Left cardiac atrium (tissue), 4 donors: ENCODE measurements around the gene ARHGEF6. TPM values are rescaled to one million over a fixed set of nuclear protein-coding genes. Genes with fewer than 3 reads are reported as not detected.
A peak's percentile ranks its signal among the peaks of the same experiment; 100 is the strongest.
"Not testable (repeated sequence)": the region's sequence is repeated elsewhere in the genome, so short reads cannot be mapped to it uniquely, and the experiment has no call there.

ENCODE experiments used
- ATAC-seq, 2 donors: fragments of 200-7000 bp; cut with Tn5 transposase; one replicate each; pipeline ENCODE4 v1.9.1; 2020; ENCODE audit warnings: mild to moderate bottlenecking in 2 of 2, moderate library complexity in 2 of 2
- DNase-seq: peaks from one replicate; pipeline ENCODE4 v3.0.0-alpha.2; 2020
- intact Hi-C, 2 donors: fragments of 100-400 bp; cut with DNase I; formaldehyde crosslinking; loops; one replicate each; pipeline versions ENCODE4 v1.14.1 to v1.15.1; 2022 to 2023
- long read RNA-seq: library from polyadenylated mRNA; unstranded; transcript quantifications from one replicate; pipeline ENCODE4 v2.0.0, GENCODE V29; 2021
- total RNA-seq, 2 donors: library from RNA; stranded (reverse); fragmentation: NEBNext Ultra II Directional; extraction: Animal tissue kit (Norgen Biotek cat#: 25700); gene quantifications; one replicate each; pipeline ENCODE4 v1.2.1, GENCODE V29; 2021
- donor health status: DM: no; HTN: yes; CAD: no.
- donor health status: DM: no; HTN: yes; CAD: no; lungs with severe emphysema.
- donor health status: DM: yes; HTN: yes; CAD: no.
- donor health status: Dilated cardiomyopathy.

The ARHGEF6 gene, protein sequence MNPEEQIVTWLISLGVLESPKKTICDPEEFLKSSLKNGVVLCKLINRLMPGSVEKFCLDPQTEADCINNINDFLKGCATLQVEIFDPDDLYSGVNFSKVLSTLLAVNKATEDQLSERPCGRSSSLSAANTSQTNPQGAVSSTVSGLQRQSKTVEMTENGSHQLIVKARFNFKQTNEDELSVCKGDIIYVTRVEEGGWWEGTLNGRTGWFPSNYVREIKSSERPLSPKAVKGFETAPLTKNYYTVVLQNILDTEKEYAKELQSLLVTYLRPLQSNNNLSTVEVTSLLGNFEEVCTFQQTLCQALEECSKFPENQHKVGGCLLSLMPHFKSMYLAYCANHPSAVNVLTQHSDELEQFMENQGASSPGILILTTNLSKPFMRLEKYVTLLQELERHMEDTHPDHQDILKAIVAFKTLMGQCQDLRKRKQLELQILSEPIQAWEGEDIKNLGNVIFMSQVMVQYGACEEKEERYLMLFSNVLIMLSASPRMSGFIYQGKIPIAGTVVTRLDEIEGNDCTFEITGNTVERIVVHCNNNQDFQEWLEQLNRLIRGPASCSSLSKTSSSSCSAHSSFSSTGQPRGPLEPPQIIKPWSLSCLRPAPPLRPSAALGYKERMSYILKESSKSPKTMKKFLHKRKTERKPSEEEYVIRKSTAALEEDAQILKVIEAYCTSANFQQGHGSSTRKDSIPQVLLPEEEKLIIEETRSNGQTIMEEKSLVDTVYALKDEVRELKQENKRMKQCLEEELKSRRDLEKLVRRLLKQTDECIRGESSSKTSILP
- total RNA-seq: 10 to 100 TPM; 34.9 to 40.0 TPM
- long read RNA-seq, full-length matches to known transcripts: 12 of 31 reads
- long read RNA-seq, partial matches to known transcripts: 4 of 31 reads
- long read RNA-seq, other reads (novel, unspliced or antisense): 15 of 31 reads

DNA sequence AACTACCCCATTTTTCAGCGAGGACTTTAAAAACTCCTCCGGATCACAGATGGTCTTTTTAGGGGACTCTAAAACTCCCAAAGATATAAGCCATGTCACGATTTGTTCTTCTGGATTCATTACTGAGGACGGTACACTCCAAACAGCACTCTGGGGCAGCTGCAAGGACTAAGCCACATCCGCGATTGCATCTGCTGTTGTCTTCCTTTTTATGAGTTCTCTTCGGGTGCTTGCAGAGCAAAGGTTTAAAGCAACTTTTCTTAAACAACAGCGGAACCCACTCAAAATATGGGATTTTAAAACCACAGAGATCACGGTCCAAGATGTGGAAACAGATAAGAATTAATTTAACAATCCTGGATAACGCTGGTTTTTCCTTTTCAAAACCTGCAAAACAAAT lies at the start of gene ARHGEF6:
TSS of gene ARHGEF6 (minus strand) at position 170 of the 400 bp plus-strand sequence. CDS start at position 120, 50 bp downstream.
- DNase-seq (no peak), ATAC-seq (peak; percentile 41 to 56)
- intact Hi-C loops: no loop called here

DNA sequence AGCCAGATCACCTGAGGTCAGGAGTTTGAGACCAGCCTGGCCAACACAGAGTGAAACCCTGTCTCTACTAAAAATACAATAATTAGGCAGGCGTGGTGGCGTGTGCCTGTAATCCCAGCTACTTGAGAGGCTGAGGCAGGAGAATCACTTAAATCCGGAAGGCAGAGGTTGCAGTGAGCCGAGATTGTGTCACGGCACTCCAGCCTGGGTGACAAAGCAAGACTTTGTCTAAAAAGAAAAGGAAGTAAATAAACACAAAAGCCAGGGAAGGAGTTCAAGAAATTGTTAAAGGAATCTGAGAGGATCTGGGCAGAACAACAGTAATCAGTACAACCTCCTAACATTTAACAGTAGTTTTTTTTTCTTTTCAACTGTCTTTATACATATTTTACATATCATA lies 48.7 kb upstream of the ARHGEF6 start:
- no peak for DNase-seq
- intact Hi-C loops: no loop called here
- ATAC-seq: no peak

DNA sequence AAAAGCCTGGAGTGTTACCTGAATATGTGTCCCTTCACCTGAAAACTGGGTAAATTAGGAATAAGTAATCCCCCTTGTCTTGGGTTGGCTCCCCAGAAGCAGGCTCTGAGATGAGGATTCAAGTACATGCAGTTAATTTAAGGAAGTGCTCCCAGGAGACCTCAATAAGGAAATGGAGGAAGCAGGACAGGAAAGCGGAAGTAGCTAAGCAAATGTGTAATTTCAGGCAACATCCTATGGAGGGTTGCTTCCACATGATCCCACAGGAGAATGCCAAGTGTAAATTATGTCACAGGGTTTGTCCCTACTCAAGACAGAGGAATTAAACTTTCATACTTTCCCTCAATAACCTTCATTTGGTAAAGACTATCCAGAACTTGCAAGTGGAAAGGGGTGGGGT lies 48.1 kb upstream of the ARHGEF6 start:
- DNase-seq (no peak), ATAC-seq (peak in 1 of 2 donors; percentile 39)
- intact Hi-C loops: no loop called here

DNA sequence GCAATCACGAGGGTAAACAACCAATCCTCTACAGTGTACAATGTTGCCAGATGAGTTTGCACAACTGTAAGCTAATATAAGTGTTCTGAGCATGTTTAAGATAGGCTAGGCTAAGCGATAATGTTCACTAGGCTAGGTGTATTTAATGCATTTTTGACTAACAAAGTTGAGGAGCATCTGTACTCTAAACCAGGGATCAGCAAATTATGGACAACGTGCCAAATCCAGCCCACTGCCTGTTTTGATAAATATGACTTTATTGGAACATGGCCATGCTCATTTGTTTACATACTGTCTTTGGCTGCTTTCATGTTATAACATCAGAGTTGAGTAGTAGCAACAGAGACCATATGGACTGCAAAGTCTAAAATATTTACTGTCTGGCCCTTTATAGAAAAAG lies 46.3 kb upstream of the ARHGEF6 start:
- no peak for DNase-seq
- intact Hi-C loops: no loop called here
- ATAC-seq: no peak

DNA sequence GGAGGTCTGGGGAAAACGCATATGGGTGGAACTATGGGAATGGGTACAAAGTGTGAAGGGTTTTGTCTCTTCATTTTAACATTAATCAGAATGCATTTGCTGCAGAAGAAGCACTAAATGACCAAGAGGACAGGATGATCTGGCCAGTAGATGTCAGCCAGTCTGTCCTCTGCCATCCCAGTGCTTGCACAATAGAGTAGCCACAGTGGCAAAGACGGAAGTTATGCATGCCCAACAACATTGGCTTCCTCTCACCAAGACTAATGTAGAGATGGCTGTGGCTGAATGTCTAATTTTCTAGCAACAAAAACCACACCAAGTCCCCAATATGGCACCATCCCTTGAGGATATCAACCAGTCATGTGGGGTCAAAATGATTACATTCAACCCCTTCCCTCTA lies 45.0 kb upstream of the ARHGEF6 start:
- intact Hi-C loops: no loop called here
- no peak for ATAC-seq
- no peak for DNase-seq

DNA sequence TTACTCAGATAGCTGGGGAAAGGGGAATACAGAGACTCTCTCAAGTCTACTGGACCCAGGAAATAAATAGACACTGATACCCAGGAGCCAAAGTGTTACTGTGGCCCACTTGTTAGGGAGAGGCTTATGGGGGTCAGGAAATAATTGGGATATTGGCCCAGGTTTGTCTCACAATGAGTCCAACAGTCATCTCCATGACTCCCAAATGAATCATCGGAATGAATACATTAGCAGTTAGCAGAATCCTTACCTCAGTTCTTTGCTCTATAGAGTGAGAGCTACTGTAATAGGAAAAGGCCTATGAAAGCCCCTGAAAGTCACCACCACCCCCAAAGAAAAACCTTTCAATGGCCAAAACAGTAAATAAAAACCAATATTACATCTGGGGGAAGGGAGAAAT lies 42.4 kb upstream of the ARHGEF6 start:
- no peak for ATAC-seq
- intact Hi-C loops: no loop called here
- DNase-seq: no peak

DNA sequence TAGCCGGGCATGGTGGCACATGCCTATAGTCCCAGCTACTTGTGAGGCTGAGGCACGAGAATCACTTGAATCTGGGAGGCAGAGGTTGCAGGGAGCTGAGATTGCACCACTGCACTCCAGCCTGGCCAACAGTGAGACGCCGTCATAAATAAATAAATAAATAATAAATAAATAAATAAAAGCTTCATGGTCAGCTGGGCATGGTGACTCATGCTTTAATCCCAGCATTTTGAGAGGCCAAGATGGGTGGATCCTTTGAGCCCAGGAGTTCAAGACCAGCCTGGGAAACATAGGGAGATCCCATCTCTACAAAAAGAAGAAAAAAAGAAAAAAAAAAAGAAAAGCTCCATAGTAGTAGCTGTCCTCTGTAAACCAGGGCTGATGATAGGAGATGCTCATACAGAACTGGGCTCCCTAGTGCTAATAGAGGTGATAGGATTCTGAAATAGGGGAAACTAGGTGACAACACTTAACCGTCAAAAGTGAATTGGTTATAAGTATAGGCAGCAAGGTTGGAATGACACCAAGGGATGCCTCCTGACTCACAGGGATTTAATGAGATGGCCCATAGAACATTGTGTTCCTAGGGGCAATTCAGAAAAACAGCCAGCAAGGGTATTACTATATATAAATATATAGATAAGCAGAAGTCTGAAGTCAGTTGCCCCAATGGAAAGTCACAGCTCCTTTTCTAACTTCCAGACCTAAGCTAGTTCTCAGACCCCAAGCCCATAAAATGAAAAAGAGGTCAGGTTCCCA lies 41.8 kb upstream of the ARHGEF6 start:
- DNase-seq (no peak), ATAC-seq (no peak)
- intact Hi-C loops: no loop called here

DNA sequence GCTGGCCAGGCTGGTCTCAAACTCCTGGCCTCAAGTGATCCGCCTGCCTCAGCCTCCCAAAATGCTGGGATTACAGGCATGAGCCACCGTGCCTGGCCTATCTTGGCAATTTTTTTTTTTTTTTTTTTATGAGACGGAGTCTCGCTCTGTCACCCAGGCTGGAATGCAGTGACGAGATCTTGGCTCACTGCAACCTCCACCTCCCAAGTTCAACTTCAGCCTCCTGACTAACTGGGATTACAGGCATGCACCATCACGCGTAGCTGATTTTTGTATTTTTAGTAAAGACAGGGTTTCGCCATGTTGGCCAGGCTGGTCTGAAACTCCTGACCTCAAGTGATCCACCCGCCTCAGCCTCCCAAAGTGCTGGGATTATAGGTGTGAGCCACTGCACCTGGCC lies 39.0 kb upstream of the ARHGEF6 start:
- ATAC-seq, DNase-seq, intact Hi-C loops: not testable (repeated sequence)

DNA sequence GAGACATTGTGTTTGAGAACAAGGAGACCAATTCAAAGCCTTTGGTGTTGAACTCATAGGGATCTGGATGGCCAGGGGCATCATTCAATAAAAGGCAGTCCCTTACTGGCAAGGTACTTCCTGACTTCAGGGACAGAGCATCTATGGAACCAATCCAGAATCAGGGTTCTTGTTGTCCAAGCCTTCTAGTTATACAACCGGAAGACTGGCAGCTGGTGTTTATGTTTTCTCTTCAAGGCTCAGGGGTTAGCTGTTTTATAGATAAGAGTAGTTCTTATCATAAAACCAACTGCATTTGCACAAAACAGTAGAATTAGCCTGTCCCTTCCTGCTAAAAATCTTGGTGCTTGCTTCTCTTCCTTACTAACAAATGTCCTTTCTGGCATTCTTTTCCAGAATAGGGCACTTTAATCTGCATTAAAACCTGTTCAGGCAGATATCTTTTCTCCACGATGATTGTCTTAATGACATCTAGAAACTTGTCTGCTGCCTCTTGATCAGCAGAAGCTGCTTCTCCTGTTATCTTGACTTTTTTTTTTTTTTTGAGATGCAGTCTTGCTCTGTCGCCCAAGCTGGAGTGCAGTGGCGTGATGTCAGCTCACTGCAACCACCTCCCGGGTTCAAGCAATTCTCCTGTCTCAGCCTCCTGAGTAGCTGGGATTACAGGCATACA lies 38.4 kb upstream of the ARHGEF6 start:
- intact Hi-C loops: no loop called here

DNA sequence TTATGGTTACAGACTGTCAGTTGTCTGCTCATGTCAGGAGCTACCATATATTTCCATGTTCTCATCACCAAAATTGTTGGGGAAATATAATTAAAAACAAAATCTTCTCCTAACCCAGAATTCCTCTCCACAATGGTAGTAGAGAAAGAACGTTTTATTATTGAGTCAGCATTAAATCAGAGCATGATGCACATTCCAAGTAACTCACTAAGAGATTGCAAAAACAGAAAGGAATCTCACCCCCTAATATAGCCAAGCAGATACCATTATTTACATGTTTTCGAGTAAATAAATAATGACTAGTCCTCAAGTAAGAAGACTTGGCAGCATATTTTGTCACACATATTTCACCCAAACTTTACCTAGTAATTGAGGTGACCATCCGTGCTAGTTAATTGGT lies 36.2 kb upstream of the ARHGEF6 start:
- DNase-seq (no peak), ATAC-seq (no peak)
- intact Hi-C loops: no loop called here

More for the DNA sequence above, 38.4 kb upstream of the ARHGEF6 start:
- no peak for DNase-seq
- ATAC-seq: no peak

DNA sequence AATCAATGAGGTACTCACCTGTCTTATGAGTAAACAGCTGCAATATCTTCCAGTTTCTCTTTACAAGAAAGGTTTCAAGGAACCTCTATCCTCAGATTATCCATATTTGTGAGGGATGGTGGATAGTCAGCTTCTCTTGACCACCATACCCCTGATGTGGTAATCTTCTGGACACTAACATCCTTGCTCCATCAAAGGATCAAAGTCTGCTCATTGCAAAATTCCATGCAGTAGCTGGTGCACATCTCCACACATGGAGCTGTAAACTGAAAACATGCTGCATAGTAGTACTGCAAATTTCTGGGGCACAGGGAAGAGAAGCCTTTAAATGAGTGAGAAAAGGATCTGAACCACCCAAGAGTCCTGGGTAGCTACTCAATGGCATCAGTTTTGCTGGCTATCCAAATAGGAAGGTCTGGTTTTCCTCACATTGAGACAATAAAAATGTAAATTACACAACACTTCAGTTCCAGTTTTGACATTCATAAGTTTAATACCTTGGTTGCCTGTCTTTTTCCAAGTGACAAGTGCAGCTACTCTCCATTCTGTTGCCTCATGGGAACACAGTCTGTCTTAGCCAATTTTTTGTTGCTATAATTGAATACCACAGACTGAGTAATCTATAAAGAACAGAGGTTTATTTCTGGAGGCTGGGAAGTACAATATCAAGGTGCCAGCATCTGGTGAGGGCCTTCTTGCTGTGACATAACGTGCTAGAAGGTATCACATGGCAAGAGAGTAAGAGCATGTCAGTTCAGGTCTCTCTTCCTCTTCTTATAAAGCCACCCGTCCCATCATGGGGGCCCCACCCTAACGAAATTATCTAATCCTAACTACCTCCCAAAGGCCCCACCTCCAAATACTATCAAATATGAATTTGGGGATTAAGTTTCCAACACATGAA lies 34.4 kb upstream of the ARHGEF6 start:
- no peak for ATAC-seq
- no peak for DNase-seq
- intact Hi-C loops: no loop called here

DNA sequence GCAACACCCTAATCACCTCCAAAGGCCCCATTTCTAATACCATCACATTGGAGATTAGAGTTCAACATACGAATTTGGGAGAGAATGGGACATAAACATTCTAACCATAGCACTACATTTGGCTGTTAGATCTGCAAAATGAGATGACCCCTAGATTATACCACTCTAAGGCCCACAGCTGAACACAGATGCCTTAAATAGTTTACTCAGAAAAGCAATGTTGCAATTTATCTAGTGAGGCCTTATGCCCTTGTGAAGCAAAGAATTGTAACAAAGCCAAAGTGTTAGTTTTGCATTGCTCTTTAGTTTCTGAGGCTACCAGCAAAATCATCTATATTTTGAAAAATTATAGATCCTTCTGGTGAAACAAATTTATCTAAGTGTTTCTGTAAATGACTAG lies 31.6 kb upstream of the ARHGEF6 start:
- ATAC-seq (no peak), DNase-seq (no peak)
- intact Hi-C loops: no loop called here

DNA sequence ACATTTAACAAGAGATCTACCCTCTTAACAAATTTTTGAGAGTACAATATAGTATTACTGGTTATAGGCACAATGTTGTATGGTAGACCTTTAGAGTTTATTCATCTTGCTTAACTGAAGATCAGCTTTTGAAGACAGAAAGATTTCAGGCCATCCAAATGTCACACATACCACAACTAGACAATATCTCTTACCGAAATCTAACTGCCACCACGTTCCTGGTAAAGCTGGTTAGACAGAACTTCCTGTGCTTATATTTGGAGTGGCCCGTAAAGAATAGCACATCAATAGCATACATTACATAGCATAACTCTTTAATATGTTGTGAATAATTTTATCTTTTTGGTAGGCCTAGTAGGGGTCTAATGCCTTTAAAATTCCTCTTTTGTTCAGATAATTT lies 29.8 kb upstream of the ARHGEF6 start:
- intact Hi-C loops: no loop called here
- DNase-seq: no peak
- no peak for ATAC-seq

DNA sequence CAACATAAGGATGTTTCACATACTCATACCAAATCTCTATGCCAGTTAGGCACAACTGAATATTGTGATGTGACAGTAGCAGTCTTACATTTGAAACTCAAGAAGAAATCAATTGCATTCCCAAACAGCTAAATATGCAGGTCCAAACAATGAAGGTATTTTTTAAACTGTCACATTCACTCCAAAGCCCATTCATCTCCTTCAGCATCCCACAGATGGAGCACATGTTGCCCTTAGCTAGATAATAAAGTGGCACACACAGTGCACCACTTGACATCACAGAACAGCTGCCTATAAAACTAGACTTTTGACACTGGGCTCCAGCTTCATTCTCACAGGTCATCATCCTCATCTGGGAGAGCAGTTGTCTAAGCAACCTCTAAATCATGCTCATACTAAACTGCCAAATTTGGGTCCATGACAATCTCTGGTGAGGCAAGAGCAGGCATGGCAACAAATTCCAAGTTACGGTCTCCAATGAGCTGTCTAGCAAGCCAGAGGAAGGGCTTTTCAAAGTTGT lies 26.2 kb upstream of the ARHGEF6 start:
- no peak for DNase-seq
- intact Hi-C loops: no loop called here
- no peak for ATAC-seq

DNA sequence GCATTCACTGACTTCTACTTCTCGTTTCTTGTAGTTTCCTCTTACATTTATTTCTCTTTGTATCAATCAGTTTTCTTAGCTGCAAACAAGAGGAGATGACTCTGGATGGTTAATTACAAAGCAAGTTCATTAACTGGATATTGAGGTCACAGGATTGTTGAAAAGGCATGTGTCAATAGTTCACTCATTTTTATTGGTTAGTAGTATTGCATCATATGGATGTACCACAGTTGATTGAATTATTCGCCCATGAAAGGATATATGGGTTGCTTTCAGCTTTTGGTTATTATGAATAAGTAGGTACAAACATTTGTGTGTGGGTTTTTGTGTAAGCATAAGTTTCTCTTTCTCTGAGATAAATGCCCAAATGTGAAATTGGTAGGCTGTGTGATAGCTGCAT lies 21.8 kb upstream of the ARHGEF6 start:
- ATAC-seq: no peak
- DNase-seq: no peak
- intact Hi-C loops: no loop called here

DNA sequence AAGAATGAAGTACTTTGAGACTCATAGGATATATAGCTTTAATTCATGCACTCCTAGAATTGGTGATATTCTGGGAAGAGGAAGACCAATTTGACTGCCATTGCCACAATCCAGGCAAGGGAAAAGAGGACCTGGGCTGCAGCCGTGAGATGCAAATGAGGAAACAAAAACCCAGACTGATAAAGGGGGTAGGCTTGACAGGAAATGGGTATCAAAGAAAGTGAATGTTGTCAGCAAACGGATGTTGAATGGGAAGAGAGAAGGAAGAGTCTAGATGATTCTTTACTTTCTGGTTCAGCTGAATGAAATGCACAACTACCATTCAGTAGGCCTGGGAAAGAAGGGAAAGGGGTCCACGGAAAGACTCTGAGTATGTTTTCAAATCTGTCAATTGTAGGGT lies 17.1 kb upstream of the ARHGEF6 start:
- intact Hi-C loops: no loop called here
- no peak for DNase-seq
- ATAC-seq: no peak

DNA sequence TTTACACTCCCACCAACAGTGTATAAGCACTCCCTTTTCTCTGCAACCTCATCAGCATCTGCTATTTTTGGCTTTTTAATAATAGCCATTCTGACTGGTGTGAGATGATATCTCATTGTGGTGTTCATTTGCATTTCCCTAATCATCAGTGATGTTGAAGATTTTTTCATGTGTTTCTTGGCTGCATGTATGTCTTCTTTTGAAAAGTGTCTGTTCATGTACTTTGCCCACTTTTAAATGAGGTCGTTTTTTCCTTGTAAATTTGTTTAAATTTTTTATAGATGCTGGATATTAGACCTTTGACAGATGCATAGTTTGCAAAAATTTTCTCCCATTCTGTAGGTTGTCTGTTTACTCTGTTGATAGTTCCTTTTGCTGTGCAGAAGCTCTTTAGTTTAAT lies 14.4 kb upstream of the ARHGEF6 start:
- intact Hi-C loops: not testable (repeated sequence)

DNA sequence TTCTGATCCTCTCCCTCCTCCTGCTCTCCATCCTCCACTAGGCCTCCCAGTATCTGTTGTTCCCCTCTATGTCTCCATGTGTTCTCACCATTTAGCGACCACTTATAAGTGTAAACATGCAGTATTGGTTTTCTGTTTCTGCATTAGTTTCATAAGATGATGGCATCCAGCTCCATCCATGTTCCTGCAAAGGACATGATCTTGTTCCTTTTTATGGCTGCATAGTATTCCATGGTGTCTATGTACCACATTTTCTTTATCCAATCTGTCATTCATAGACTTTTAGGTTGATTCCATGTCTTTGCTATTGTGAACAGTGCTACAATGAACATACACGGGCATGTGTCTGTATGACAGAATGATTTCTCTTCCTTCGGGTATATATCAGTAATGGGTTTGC lies 13.9 kb upstream of the ARHGEF6 start:
- intact Hi-C loops, DNase-seq, ATAC-seq: not testable (repeated sequence)

More for the DNA sequence above, 14.4 kb upstream of the ARHGEF6 start:
- not testable (repeated sequence) for DNase-seq, ATAC-seq
